KBM-7 (cell line): Measurements from ENCODE around the gene ZNF778.
"Not testable (repeated sequence)": the region's sequence is repeated elsewhere in the genome, so short reads cannot be mapped to it uniquely, and the experiment has no call there.

ENCODE experiments used
- DNase-seq: peaks from one replicate; pipeline ENCODE4 v3.0.0-alpha.2; 2015
- in situ Hi-C: fragments of 300-500 bp; cut with MboI; formaldehyde crosslinking; loops from 2 replicates; pipeline ENCODE4 v1.14.3; 2020; ENCODE audit warnings: low sequenced_read_pairs, low pct_unique_long_range_greater_than_20kb, mixed read lengths

Gene ZNF778

DNA sequence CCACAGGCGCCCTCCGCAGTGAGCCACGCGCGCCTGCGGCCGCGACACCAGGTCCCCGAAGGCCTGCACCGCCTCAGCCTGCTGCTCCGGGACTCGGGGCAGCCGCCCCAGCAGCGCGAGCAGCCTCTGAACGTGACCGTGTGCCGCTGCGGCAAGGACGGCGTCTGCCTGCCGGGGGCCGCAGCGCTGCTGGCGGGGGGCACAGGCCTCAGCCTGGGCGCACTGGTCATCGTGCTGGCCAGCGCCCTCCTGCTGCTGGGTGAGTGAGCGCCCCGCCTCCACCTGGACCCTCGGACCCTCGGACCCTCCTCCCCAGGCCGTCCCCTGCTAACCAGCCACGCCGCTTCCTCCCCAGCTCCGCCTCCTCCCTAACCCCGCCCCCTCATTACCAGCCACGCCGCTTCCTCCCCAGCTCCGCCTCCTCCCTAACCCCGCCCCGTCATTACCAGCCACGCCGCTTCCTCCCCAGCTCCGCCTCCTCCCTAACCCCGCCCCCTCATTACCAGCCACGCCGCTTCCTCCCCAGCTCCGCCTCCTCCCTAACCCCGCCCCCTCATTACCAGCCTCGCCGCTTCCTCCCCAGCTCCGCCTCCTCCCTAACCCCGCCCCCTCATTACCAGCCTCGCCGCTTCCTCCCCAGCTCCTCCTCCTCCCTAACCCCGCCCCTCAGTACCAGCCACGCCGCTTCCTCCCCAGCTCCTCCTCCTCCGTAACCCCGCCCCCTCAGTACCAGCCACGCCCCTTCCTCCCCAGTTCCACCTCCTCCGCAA lies 25.1 kb upstream of the ZNF778 start:
- in situ Hi-C loops: not testable (repeated sequence)
- DNase-seq: peak; percentile 90

DNA sequence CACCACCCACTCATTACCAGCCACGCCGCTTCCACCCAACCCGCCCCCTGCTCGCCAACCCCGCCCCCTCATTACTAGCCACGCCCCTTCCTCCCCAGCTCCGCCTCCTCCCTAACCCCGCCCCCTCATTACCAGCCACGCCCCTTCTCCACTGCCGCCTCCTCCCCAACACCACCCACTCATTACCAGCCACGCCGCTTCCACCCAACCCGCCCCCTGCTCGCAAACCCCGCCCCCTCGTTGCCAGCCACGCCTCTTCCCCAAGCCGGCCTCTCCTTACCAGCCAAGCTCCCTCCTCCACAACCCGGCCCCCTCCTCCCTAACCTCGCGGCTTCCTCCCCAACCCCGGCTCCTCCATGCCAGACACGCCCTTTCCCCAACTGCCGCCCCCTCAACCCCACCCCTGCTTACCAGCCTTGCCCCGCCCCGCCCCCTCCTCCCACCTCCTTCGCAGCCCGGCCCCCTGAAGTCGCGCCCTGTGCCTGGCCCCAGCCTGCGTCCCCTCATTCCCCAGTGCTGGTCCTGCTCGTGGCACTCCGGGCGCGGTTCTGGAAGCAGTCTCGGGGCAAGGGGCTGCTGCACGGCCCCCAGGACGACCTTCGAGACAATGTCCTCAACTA lies 24.4 kb upstream of the ZNF778 start:
- DNase-seq: peak; percentile 69
- in situ Hi-C loops: no loop called here

DNA sequence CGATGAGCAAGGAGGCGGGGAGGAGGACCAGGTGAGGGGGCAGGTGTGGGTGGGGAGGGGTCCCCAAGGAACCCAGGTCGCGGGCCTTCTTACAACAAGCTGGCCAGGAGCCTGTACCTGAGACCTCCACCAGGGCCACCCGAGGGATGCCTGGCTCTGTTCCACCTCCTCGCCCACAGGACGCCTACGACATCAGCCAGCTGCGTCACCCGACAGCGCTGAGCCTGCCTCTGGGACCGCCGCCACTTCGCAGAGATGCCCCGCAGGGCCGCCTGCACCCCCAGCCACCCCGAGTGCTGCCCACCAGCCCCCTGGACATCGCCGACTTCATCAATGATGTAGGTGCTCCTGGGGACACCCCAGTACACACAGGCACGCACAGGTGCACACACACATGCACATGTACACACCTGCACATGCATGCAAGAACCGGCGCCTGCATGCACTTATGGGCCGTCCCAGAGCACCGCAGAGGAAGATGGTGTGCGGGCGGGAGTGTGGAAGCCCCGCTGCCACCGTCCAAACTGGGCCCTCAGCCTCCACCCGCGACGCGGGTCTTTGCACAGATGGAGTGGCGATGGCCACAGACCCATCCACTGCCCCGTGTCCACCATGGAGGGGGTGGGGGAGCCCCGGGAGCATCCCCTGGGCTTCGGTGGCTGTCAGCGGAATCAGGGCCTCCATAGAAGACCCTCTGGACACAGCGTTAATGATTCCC lies 23.8 kb upstream of the ZNF778 start:
- DNase-seq: no peak

DNA sequence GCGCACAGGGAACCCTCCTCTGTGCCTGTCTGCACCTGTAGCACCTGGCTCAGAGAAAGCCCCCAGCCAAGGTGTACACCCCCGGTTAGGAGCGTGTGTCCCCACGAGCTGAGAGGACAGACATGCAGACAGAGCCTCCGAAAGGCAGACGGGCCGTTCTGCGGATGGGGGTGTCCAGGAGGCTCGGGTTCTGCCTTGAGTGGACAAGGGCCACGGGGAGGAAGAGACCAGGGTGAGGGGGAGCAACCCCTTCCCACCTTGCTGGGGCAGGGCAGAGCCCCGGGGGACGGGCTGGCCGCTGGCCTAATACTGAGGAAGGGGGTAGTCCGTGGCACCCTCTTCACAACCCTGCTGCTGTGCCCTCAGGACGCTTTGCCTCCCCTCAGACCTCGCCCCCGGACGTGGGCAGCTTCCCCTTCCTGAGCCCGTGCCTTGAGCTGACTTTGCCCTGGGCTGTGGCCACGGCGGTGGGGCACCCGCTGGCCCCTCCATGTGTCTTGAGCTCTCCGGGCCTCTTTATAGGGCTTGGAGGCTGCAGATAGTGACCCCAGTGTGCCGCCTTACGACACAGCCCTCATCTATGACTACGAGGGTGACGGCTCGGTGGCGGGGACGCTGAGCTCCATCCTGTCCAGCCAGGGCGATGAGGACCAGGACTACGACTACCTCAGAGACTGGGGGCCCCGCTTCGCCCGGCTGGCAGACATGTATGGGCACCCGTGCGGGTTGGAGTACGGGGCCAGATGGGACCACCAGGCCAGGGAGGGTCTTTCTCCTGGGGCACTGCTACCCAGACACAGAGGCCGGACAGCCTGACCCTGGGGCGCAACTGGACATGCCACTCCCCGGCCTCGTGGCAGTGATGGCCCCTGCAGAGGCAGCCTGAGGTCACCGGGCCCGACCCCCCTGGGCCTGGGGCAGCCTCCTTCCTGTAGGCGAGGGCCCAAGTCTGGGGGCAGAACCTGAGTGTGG lies 22.9 kb upstream of the ZNF778 start:
- in situ Hi-C loops: no loop called here
- DNase-seq: no peak

More for the DNA sequence above, 23.8 kb upstream of the ZNF778 start:
- in situ Hi-C loops: no loop called here

DNA sequence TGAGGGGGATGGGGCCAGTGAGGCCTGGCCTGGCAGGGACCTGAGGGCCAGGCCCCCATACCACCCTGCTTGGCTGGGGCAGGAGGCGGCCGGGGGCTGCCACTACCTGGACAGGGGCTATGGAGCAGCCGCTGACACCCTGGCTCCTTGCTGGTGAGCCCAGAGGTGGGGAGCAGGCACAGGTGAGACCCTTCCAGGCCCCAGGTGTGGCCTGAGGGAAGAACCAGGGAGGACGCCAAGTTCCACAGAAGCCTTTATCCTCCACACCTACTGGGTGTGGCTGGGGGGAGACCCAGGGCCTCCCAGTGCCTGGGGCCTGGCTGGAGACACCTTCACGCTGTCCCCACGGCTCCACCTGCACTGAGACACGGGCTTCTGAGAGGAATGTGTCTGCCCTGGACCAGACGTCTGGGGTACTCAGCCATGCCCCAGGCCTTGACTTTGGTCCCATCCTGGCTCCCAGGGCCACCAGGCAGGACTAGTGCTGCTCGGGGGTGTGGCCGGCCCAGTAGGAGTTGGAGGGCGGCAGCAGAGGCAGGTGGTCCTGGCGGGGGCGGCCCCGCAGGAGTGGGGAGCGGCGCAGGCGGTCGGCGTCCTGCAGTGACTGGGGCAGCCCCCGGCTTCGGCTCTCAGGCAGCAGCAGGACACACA lies 21.9 kb upstream of the ZNF778 start:
- in situ Hi-C loops: no loop called here
- no peak for DNase-seq

DNA sequence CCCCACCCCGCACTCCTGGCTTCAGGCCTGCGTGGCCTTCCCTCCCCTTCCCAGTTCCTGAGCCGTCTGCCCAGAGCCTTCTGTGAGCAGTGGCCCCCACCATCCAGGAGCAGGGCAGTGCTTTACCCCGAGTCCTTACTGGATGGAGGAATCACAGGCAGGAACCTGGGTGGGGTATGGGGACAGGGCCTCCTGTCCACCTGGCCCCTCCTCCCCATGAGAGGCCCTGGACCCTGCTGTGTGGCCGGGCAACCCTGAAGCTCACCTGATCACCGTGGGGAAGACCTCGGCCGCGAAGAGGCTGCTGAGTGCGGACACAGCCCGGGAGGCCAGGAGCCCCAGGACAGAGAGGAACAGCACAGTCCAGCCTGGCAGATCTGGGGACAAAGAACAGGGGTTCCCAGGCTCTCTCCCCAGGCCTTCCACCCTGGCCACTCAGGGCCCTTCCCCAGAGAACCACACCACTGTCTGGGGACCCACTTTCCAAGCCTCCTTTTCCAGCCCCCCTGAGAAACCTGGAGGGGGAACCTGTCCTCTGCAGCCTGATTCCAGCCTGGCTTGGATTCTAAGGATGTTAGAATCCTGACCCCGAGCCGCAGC lies 20.4 kb upstream of the ZNF778 start:
- no peak for DNase-seq
- in situ Hi-C loops: no loop called here

DNA sequence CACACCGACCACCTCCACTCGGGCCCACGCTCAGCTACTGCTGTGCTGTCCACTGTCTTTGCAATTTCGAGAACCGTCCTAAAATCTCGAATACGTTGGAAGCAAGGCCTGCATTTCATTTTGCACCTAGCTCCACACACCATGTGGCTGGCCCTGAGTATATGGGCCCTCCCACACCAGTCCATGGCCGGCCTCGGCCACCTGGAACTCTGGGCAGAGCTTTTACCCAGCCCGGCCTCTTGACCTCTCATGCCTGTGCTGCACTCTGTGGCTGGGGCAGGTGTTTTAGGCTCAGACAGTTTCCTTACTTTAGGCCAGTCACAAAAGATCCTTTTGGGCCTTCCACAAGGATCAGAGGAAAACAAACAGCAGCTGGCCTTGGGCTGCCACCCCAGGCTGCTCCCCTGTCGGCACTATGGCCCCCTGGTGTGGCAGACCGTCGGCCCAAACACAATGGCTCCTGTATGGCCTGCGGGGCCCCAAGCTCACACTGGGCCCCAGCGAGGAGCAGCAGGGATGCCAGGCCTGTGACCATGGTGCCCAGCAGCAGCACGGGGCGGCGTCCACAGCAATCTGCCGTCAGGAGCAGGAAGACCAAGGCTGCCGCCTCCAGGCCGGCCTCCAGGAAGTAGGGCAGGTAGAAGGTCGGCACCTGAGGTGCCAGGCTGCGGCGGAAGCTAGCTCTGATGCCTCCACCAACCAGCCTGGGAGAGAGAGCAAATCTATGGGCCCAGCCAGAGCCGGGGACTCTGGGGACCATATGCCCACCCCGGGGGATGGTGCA lies 19.7 kb upstream of the ZNF778 start:
- DNase-seq: no peak
- in situ Hi-C loops: no loop called here

DNA sequence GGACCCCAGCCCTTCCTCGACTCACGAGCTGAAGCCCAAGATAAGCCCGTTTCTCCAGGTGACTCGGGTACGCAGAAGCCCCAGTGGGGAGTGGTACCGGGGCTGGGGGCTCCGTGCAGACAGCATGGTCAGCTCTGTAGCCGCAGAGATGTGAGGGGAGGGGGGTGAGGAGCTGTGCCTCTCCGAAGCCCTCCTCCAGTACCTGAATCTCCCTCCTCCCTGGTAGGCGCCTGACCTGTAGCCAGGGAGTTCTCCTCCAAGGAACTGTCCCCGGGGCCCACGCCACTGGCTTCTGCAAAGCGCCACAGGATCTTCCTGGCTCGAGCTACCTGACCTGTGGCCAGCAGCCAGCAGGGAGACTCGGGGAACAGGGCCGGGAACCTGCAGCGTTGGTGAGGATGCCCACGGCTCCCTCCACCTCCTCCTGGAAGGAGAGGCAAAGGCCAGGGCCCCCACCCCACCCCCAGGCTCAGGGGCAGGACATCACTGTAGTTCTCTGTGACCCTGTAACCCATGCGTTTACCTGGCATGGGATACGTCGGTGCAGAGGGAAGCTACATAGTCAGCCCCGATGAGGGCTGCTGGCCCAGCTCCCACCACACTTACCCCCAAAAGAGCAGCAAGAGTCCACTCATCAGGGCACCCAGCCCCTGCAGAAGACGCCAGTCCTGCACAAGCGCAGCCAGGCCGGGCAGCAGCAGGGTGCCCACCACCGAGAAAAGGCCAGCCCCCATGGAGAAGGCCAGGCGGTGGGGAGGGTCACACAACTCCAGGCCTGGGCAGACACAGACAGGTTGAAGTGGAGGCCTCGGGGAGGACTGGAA lies 18.9 kb upstream of the ZNF778 start:
- DNase-seq: no peak
- in situ Hi-C loops: no loop called here

DNA sequence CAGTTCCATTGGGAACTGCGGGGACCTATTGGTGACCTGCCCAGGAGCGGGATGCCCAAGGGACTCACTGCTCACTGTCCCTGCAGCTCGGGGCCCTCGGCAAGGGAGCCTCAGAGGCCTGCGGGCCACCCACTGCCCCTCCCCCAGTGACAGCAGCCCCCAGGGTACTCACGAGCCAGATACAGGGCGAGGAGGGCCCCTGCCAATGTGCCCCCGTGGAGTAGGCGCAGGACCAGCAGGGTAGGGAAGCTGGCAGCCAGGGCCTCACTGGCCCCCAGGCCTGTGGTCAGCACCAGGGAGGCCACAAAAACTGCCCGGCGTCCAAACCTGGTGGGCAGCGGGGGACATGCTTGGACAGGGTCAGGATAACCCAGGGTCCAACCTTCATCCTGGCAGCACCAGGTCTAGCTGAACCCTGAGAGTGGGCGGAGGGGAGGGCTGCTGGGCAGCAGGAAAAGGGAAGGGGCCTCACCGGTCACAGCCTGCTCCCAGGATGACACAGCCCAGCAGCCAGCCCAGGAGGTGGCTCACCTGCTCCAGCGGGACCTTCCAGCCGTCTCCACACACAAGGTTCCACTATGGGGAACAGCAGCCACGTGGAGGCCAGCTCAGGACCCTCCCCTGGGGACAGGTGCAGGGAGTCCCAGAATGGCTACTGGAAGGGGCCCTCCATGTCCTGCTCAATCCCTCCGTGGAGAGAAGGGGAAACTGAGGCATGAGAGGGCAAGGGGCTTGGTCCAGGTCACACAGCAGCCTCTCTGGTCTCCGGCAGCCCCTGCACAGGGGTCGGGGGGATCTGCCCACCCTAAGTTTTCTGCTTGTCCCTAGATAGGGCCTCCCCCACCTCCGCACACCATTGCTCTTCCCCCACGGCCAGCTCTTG lies 18.0 kb upstream of the ZNF778 start:
- DNase-seq: no peak
- in situ Hi-C loops: no loop called here

DNA sequence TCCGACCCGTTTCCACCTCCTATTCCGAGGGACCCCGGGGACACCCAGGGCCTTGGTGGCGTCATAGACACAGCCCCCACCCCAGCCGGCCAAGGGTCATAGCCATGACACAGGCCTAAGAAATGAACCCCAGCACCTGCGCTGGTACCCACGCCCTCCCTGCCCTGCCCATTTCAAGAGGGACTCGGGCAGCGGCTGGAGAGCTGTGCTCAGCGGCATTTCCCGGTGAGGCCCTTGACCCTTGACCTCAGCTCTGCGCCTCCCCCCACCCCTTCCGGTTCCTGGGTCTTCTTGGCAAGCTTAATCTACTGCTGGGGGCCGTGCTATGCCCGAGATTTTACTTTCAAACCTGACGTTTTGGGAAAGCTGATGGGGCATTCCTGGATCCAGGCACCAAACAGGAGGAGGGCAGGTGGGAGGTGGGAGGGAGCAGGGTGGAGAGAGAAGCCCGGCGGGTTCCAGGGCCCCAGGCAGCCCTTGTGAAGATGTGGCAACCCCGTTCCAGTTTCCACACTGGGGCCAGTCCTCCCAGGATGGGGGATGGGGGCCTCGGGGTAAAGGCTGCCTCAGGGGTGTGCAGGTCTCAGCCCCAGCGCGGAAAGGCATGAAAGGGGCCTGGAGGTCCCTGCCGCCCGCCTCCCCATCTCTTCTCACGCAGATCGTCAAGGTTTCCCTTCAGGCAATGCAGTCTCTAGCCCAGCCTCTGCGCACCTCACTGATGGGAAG lies 17.2 kb upstream of the ZNF778 start, which contains the start of gene SLC22A31:
Gene SLC22A31, minus strand, starts transcription at position 414 of the 726 bp plus-strand sequence. Its CDS starts 36 bp downstream, at position 378.
- no peak for DNase-seq
- in situ Hi-C loops: no loop called here

DNA sequence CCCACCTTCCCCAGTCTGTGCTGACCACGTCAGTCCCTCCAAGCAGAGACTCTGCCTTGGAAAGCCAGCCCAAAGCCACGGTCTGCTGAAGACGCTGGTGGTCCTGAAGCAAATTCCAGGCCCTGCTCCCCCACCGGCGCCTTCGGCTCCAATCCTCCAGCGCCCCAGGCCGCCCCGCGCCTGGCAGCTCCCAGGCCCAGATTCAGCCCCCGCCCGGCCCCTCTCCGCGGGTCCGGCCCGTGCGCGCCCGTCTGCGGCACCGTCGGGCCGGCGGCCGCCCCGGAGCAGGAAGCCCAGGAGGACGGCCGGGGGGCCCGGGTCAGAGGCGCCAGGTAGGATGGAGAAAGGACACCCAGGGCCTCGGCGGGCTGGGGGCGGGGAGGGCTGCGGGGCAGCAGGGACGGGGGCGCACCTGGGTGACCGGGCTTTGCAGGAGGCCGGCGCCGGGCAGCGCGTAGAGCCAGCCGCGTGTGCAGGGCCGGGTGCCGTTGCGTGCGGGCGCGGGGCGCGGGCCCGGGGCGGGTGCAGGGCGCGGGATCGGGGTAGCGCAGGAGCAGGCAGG lies 16.6 kb upstream of the ZNF778 start:
- DNase-seq: no peak
- in situ Hi-C loops: no loop called here

DNA sequence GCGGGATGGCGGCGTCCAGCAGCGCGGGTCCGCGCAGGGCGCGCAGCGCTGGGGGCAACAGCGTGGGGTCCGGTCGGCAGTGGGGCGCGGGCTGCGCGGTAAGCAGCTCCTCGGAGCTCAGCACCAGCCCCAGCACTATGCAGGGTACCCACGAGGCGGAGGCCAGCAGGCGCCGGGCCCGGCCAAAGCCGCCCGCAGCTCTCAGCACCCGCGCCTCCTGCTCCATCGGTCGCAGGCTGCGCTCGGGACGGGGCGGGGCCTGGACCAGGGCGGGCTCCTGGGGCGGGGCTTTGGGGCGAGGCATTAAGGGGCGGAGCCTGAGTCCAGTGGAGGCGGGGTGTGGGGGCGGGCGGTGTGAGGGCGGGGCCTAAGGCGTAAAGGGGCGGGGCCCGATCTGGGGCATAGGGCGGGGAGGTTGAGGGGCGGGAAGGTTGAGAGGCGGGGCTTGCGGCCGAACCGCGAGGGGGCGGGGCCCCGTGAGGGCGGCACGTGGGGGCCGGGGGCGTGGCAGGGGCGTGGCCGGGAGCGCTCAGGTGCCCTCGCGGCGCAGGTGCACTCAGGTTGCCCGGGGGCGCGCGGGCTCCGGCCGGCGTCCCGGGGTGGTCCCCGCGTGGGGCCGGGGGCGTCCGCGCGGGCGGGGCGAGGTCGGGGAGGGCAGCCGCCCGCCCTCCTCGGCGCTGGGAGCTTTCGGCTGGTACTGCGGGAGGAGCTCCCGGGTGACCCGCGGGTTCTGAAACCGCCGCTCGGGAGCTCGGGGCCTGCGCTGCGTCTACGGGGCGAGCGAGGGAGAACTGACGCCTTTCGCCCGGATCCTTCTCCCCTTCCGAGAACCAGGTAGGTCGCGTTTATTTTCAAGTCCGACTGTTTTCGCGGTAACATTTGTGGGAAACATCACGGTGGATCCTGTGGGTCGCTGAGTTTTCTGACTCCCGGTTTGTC lies 15.8 kb upstream of the ZNF778 start:
- in situ Hi-C loops: no loop called here

DNA sequence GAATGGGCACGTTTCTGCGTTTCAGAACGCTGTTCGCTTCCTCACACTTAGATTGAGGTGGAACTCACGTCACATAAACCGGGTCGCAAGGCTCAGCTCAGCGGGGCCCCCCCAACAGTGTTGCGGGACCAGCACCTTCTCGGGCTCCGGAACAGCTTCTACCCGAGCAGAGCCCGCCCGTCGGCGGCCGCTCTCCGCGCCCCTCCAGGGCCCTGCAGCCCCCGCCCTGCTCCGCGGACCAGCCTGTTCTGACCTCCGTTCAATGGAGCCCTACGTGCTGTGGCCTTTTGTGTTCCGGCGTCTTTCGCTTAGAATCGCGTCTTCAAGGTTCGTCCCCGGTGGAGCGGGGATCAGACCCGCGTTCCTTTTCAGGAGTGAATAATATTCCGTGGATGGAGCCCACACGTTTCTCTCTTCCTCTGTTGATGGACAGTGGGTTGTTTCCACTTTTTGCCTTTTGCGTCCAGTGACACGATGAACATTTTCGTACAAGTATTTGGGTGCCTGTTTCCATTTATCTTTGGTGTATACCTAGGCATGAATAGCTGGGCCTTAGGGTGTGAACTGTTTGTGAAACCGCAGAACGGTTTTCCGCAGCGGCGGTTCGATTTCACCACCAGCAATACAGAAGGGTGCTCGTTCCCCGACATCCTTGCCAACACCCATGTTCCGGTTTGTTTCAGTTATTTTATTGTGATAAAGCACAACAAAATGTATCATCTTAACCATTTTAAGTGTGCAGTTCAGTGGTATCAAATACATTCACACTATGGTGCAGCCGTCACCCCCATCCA lies 14.9 kb upstream of the ZNF778 start:
- in situ Hi-C loops: no loop called here
- DNase-seq: no peak

More for the DNA sequence above, 15.8 kb upstream of the ZNF778 start:
- peak; percentile 28 for DNase-seq
